Fibroblast of lung (primary cell): Measurements from ENCODE around the gene SRGAP1. TPM values are rescaled to one million over a fixed set of nuclear protein-coding genes. Genes with fewer than 3 reads are reported as not detected.
"Not testable (repeated sequence)": the region's sequence is repeated elsewhere in the genome, so short reads cannot be mapped to it uniquely, and the experiment has no call there.

Experiments used
- DNase-seq, 2 donors: peaks; one replicate each; pipeline versions ENCODE4 v3.0.0 to v3.0.0-alpha.2; 2010; ENCODE audit warnings: low read depth in 2 of 2
- H2AFZ ChIP-seq: 2 replicates; pipeline ENCODE4 v1.5.1; 2012; ENCODE audit warnings: low read length, control low read depth, inconsistent platforms
- H3K27ac ChIP-seq: 2 replicates; pipeline ENCODE4 v1.5.1; 2011; ENCODE audit warnings: low read length, control low read depth; ENCODE audit not compliant: insufficient read depth
- H3K27me3 ChIP-seq: 2 replicates; pipeline ENCODE4 v1.5.1; 2011; ENCODE audit warnings: mild to moderate bottlenecking, low read length; ENCODE audit not compliant: control insufficient read depth, insufficient read depth
- H3K36me3 ChIP-seq: 2 replicates; pipeline ENCODE4 v1.5.1; 2011; ENCODE audit warnings: low read length; ENCODE audit not compliant: control insufficient read depth, insufficient read depth
- H3K4me1 ChIP-seq: 2 replicates; pipeline ENCODE4 v1.5.1; 2011; ENCODE audit warnings: low read length; ENCODE audit not compliant: control insufficient read depth, insufficient read depth; ENCODE audit errors: extremely low read depth
- H3K4me2 ChIP-seq: 2 replicates; pipeline ENCODE4 v1.5.1; 2011; ENCODE audit warnings: low read length, control low read depth; ENCODE audit not compliant: insufficient read depth; ENCODE audit errors: extremely low read depth
- H3K4me3 ChIP-seq, 4 experiments: fragments of 200-600 bp in 1 of 4; sonication (generic) in 1 of 4; replicated peaks in 1 of 4; 2 replicates each; pipeline ENCODE4 v1.5.1; 2011 to 2016; ENCODE audit warnings: low read length in 4 of 4, low read depth in 3 of 4, mild to moderate bottlenecking in 3 of 4, control low read depth in 2 of 4, inconsistent platforms in 1 of 4, mixed read lengths in 1 of 4; ENCODE audit not compliant: insufficient read depth in 1 of 4; ENCODE audit errors: control extremely low read depth in 1 of 4
- H3K79me2 ChIP-seq: 2 replicates; pipeline ENCODE4 v1.5.1; 2012; ENCODE audit warnings: mild to moderate bottlenecking, low read length, inconsistent platforms; ENCODE audit not compliant: control insufficient read depth, insufficient read depth
- H3K9ac ChIP-seq: 2 replicates; pipeline ENCODE4 v1.5.1; 2011; ENCODE audit warnings: mild to moderate bottlenecking, low read length, control low read depth; ENCODE audit not compliant: insufficient read depth
- H3K9me3 ChIP-seq: 2 replicates; pipeline ENCODE4 v1.5.1; 2012; ENCODE audit warnings: low read depth, low read length; ENCODE audit not compliant: control insufficient read depth, insufficient read depth
- H4K20me1 ChIP-seq: 2 replicates; pipeline ENCODE4 v1.5.1; 2011; ENCODE audit warnings: low read length; ENCODE audit not compliant: control insufficient read depth, insufficient read depth; ENCODE audit errors: extremely low read depth
- CTCF ChIP-seq, 2 donors: IDR thresholded peaks in 1 of 2; conservative IDR thresholded peaks in 1 of 2; 1 replicate in 1 of 2; 2 replicates in 1 of 2; pipeline ENCODE4 v1.5.1; 2011 to 2012; ENCODE audit warnings: low read length in 2 of 2, control low read depth in 1 of 2, inconsistent platforms in 1 of 2, low read depth in 1 of 2, mild to moderate bottlenecking in 1 of 2
- EZH2 ChIP-seq: IDR thresholded peaks from 2 replicates; pipeline ENCODE4 v1.5.1; 2012; ENCODE audit warnings: low read length, control low read depth, mild to moderate bottlenecking; ENCODE audit errors: missing control alignments
- polyA plus RNA-seq, 2 donors: library from polyadenylated mRNA; depleted of rRNA in 1 of 2; stranded (reverse) in 1 of 2; unstranded in 1 of 2; fragments of >200 nt; gene quantifications; 2 replicates each; pipeline ENCODE4 v1.2.1, GENCODE V29; 2011 to 2012; ENCODE audit warnings: missing spikeins in 1 of 2
- total RNA-seq: library from RNA; depleted of rRNA; stranded (reverse); fragments of >200 nt; gene quantifications from 2 replicates; pipeline ENCODE4 v1.2.1, GENCODE V29; 2014

SRGAP1 gene
- total and polyA plus RNA-seq, 2 donors (not counting 1 experiment from before 2014, with no cell fraction given) = 18.9 to 30.2 TPM

- H3K9me3 ChIP-seq = no peaks in the 10 kb centered on the region
- H3K4me2 ChIP-seq = no peak overlapping the region
- no peak for DNase-seq
- no peaks in the 10 kb centered on the region for H3K27me3 ChIP-seq
- no peak for TF ChIP-seq EZH2
- no peak for TF ChIP-seq CTCF (conservative IDR thresholded peaks at IDR 0.05 in 1 of 2, IDR thresholded peaks at IDR 0.05 in 1 of 2; ENCODE audit: low read depth in 1 of 2, low read length in 2 of 2)
- no peaks in the 10 kb centered on the region for H3K79me2 ChIP-seq
- no peak overlapping the region for H3K9ac ChIP-seq
- no peak overlapping the region for H3K27ac ChIP-seq
- no peaks in the 10 kb centered on the region for H3K36me3 ChIP-seq
- H3K4me3 ChIP-seq = no peak overlapping the region
- no peak overlapping the region for H2AFZ ChIP-seq
- no peaks in the 10 kb centered on the region for H4K20me1 ChIP-seq
- H3K4me1 ChIP-seq = no peaks in the 10 kb centered on the region
Measured at GRCh38 chr12:64070454-64070853, 226.0 kb downstream of the SRGAP1 start.

DNA sequence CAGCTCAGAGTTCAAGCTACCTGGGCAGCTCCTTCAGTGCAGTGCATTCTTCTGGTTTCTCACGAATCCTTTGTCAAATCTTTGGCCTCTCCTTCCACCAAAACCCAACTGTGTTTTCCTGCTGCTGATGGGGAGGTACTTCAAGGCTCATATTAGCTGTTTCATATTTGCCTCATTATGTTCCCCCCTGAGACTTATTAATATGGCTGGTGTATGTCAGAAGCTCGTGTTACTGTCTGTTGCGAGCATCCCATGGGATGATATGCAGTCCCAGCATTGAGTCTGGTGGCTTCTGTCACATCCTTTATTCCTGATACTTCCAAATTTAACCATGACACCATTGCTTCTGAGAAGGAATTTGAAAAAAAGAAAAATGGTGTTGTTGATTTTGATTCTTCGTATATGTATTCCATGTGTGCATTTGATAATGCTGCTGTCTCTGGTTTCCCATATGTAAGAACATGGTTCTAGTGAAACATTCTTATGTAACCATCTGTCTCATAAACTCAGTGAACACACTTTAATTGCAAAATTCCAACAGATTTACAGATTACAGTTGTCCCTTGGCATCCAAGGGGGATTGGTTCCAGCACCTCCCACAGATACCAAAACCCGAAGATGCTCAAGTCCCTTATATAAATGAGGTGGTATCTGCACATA is 228.5 kb downstream of the SRGAP1 start:
- Histone ChIP-seq H3K27ac (no peak overlapping the region), H2AFZ (no peak overlapping the region), H3K9ac (no peak overlapping the region), H3K9me3 (no peaks in the 10 kb centered on the region), H3K27me3 (no peaks in the 10 kb centered on the region), H3K4me2 (no peak overlapping the region), H3K36me3 (no peaks in the 10 kb centered on the region), H4K20me1 (no peaks in the 10 kb centered on the region), H3K4me1 (no peaks in the 10 kb centered on the region), H3K79me2 (no peaks in the 10 kb centered on the region), H3K4me3 (no peak overlapping the region)
- no peak for TF ChIP-seq CTCF (conservative IDR thresholded peaks at IDR 0.05 in 1 of 2, IDR thresholded peaks at IDR 0.05 in 1 of 2; ENCODE audit: low read depth in 1 of 2, low read length in 2 of 2)
- no peak for TF ChIP-seq EZH2
- no peak for DNase-seq

DNA sequence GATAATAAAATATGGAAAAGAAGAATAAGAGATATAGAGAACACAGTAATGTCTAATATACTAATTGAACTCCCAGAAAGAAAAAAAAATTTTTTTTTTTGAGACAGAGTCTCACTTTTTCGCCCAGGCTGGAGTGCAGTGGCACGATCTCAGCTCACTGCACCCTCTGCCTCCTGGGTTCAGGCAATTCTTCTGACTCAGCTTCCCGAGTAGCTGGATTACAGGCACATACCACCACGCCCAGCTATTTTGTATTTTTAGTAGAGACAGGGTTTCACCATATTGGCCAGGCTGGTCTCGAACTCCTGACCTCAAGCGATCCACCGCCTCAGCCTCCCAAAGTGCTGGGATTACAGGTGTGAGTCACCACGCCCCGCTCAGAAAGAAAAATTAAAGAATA is 232.1 kb downstream of the SRGAP1 start:
- not testable (repeated sequence) for H4K20me1 ChIP-seq, DNase-seq, H3K79me2 ChIP-seq, H3K36me3 ChIP-seq, H3K9ac ChIP-seq, H3K27me3 ChIP-seq, H3K9me3 ChIP-seq, H3K4me2 ChIP-seq, H3K4me1 ChIP-seq, H3K4me3 ChIP-seq, H2AFZ ChIP-seq, H3K27ac ChIP-seq
